ENCODE results near the gene SELPLG. TPM values are rescaled to one million over a fixed set of nuclear protein-coding genes. Genes with fewer than 3 reads are reported as not detected.

SELPLG gene
- total RNA-seq, 1 experiment from 2014 or later: 0.41 TPM

GRCh38 chr12:108584456-108585065 is 49.1 kb downstream of the SELPLG start:
- ChIA-PET POLR2A (no interaction called here), CTCF (no interaction called here)
- Histone ChIP-seq H3K27ac (ENCODE audit: low read length) (no peak overlapping the region), H3K27me3 (ENCODE audit: control insufficient read depth, insufficient read depth, low read length) (no peaks in the 10 kb centered on the region), H3K4me1 (ENCODE audit: control insufficient read depth, insufficient read depth, low read length) (peaks cover 4% of the 10 kb centered on the region), H3K9me3 (ENCODE audit: control insufficient read depth, insufficient read depth, low read depth, low read length) (no peaks in the 10 kb centered on the region), H3K36me3 (ENCODE audit: control insufficient read depth, insufficient read depth, low read length) (no peaks in the 10 kb centered on the region), H3K4me3 (ENCODE audit: low read depth in 2 of 2, low read length in 2 of 2) (no peak overlapping the region)
- ATAC-seq: no peak
- in situ Hi-C loops (cut with HindIII; ENCODE audit: low pct_unique_long_range_greater_than_20kb, low sequenced_read_pairs) (no loop called here), intact Hi-C loops (cut with micrococcal nuclease; ENCODE audit: unreplicated experiment) (no loop called here)
- DNase-seq (ENCODE audit: low read depth, low spot score): no peak
- no TSS peak for BruUV-seq (replicated peaks)
- TF ChIP-seq SIN3A (IDR thresholded peaks at IDR 0.05; ENCODE audit: borderline replicate concordance, insufficient read depth, low read depth, low read length): no peak
- no peak for TF ChIP-seq REST (IDR thresholded peaks at IDR 0.05; ENCODE audit: insufficient read depth in 1 of 2, low read depth in 2 of 2, low read length in 1 of 2)
- TF ChIP-seq CTCF (IDR thresholded peaks at IDR 0.05): no peak
- TF ChIP-seq TCF7L2 (IDR thresholded peaks at IDR 0.05; ENCODE audit: low read depth, low read length): no peak
- no peak for TF ChIP-seq POLR2AphosphoS5 (IDR thresholded peaks at IDR 0.05; ENCODE audit: low read depth, low read length)

- in situ Hi-C loops (cut with HindIII; ENCODE audit: low pct_unique_long_range_greater_than_20kb, low sequenced_read_pairs): no loop called here
- TF ChIP-seq TCF7L2 (IDR thresholded peaks at IDR 0.05; ENCODE audit: low read depth, low read length) (no peak), SIN3A (IDR thresholded peaks at IDR 0.05; ENCODE audit: borderline replicate concordance, insufficient read depth, low read depth, low read length) (no peak), CTCF (IDR thresholded peaks at IDR 0.05) (no peak)
- H3K9me3 ChIP-seq (ENCODE audit: control insufficient read depth, insufficient read depth, low read depth, low read length): no peaks in the 10 kb centered on the region
- intact Hi-C loops (cut with micrococcal nuclease; ENCODE audit: unreplicated experiment): no loop called here
- H3K27me3 ChIP-seq (ENCODE audit: control insufficient read depth, insufficient read depth, low read length): no peaks in the 10 kb centered on the region
- BruUV-seq (replicated peaks): no TSS peak
- peaks cover 4% of the 10 kb centered on the region for H3K4me1 ChIP-seq (ENCODE audit: control insufficient read depth, insufficient read depth, low read length)
- no peak overlapping the region for H3K27ac ChIP-seq (ENCODE audit: low read length)
- no peak for DNase-seq (ENCODE audit: low read depth, low spot score)
- ChIA-PET POLR2A (no interaction called here), CTCF (no interaction called here)
- no peaks in the 10 kb centered on the region for H3K36me3 ChIP-seq (ENCODE audit: control insufficient read depth, insufficient read depth, low read length)
- no peak overlapping the region for H3K4me3 ChIP-seq (ENCODE audit: low read depth in 2 of 2, low read length in 2 of 2)
- ATAC-seq: no peak; the same call in 1 of the 2 replicates
Observed at GRCh38 chr12:108583991-108584390, 49.7 kb downstream of the SELPLG start.

Data from Panc1 (cell line).